ENCODE measurements around the gene SLC46A3.

SLC46A3 gene

GRCh38 chr13:28655561-28655960 is 63.2 kb downstream of the SLC46A3 start:
- no peak for TF ChIP-seq CTCF (IDR thresholded peaks at IDR 0.05; ENCODE audit: control insufficient read depth, insufficient read depth, low read depth, low read length, missing control alignments)
- DNase-seq (ENCODE audit: low read depth), result peak; percentile 59
- no peak overlapping the region for H3K4me3 ChIP-seq (ENCODE audit: control insufficient read depth, low read depth, low read length)

GRCh38 chr13:28654276-28654675 is 64.5 kb downstream of the SLC46A3 start:
- no peak for TF ChIP-seq CTCF (IDR thresholded peaks at IDR 0.05; ENCODE audit: control insufficient read depth, insufficient read depth, low read depth, low read length, missing control alignments)
- DNase-seq (ENCODE audit: low read depth), result peak; percentile 52

GRCh38 chr13:28653111-28653510 is 65.7 kb downstream of the SLC46A3 start:
- no peak for TF ChIP-seq CTCF (IDR thresholded peaks at IDR 0.05; ENCODE audit: control insufficient read depth, insufficient read depth, low read depth, low read length, missing control alignments)
- H3K4me3 ChIP-seq (ENCODE audit: control insufficient read depth, low read depth, low read length), result no peak overlapping the region
- no peak for DNase-seq (ENCODE audit: low read depth)

More at GRCh38 chr13:28654276-28654675, 64.5 kb downstream of the SLC46A3 start:
- no peak overlapping the region for H3K4me3 ChIP-seq (ENCODE audit: control insufficient read depth, low read depth, low read length)

GRCh38 chr13:28651810-28652401 is 66.9 kb downstream of the SLC46A3 start:
- no peak overlapping the region for H3K4me3 ChIP-seq (ENCODE audit: control insufficient read depth, low read depth, low read length)
- no peak for TF ChIP-seq CTCF (IDR thresholded peaks at IDR 0.05; ENCODE audit: control insufficient read depth, insufficient read depth, low read depth, low read length, missing control alignments)
- DNase-seq (ENCODE audit: low read depth), result no peak

GRCh38 chr13:28650284-28650683 is 68.5 kb downstream of the SLC46A3 start:
- TF ChIP-seq CTCF (IDR thresholded peaks at IDR 0.05; ENCODE audit: control insufficient read depth, insufficient read depth, low read depth, low read length, missing control alignments), result no peak
- no peak overlapping the region for H3K4me3 ChIP-seq (ENCODE audit: control insufficient read depth, low read depth, low read length)
- DNase-seq (ENCODE audit: low read depth), result no peak
